Hepatocyte (in vitro differentiated cells): ENCODE data around the gene RYR3. TPM values are rescaled to one million over a fixed set of nuclear protein-coding genes. Genes with fewer than 3 reads are reported as not detected.

Source experiments
- DNase-seq: peaks from one replicate; pipeline ENCODE4 v3.0.0-alpha.2; 2016; ENCODE audit warnings: low spot score
- H2AFZ ChIP-seq: fragments of 200-600 bp; sonication (generic); 2 replicates; pipeline ENCODE4 v1.6.0; 2016; ENCODE audit warnings: antibody characterized with exemption, mild to moderate bottlenecking
- H3K27ac ChIP-seq: fragments of 200-600 bp; sonication (generic); 2 replicates; pipeline ENCODE4 v1.5.1; 2016; ENCODE audit warnings: mild to moderate bottlenecking
- H3K27me3 ChIP-seq: fragments of 200-600 bp; sonication (generic); 2 replicates; pipeline ENCODE4 v1.6.1; 2016
- H3K36me3 ChIP-seq: fragments of 200-600 bp; sonication (generic); replicated peaks from 2 replicates; pipeline ENCODE4 v1.5.1; 2016; ENCODE audit warnings: low read depth; ENCODE audit not compliant: insufficient read depth
- H3K4me1 ChIP-seq: fragments of 200-600 bp; sonication (generic); 2 replicates; pipeline ENCODE4 v1.5.1; 2016; ENCODE audit warnings: mild to moderate bottlenecking, moderate library complexity; ENCODE audit not compliant: insufficient read depth
- H3K4me2 ChIP-seq: fragments of 200-600 bp; sonication (generic); 2 replicates; pipeline ENCODE4 v1.6.0; 2016
- H3K4me3 ChIP-seq: fragments of 200-600 bp; sonication (generic); 2 replicates; pipeline ENCODE4 v1.5.1; 2016; ENCODE audit warnings: mild to moderate bottlenecking
- H3K79me2 ChIP-seq: fragments of 200-600 bp; sonication (generic); 2 replicates; pipeline ENCODE4 v1.6.0; 2017; ENCODE audit warnings: mild to moderate bottlenecking
- H3K9me2 ChIP-seq: fragments of 200-600 bp; sonication (generic); replicated peaks from 2 replicates; pipeline ENCODE4 v1.6.0; 2017; ENCODE audit warnings: mild to moderate bottlenecking; ENCODE audit not compliant: insufficient read depth
- H3K9me3 ChIP-seq: fragments of 200-600 bp; sonication (generic); 2 replicates; pipeline ENCODE4 v1.5.1; 2016; ENCODE audit warnings: low read depth, mild to moderate bottlenecking
- H4K20me1 ChIP-seq: fragments of 200-600 bp; sonication (generic); 2 replicates; pipeline ENCODE4 v1.6.0; 2016; ENCODE audit warnings: mild to moderate bottlenecking; ENCODE audit not compliant: insufficient read depth, poor library complexity, severe bottlenecking
- CTCF ChIP-seq: fragments of 200-600 bp; sonication (generic); IDR thresholded peaks from 2 replicates; pipeline ENCODE4 v1.5.1; 2016; ENCODE audit warnings: antibody characterized with exemption, mild to moderate bottlenecking; ENCODE audit not compliant: poor library complexity
- EZH2 ChIP-seq: fragments of 200-600 bp; sonication (generic); IDR thresholded peaks from 2 replicates; pipeline ENCODE4 v1.6.1; 2016; ENCODE audit warnings: antibody characterized with exemption, mild to moderate bottlenecking, borderline replicate concordance
- EZH2phosphoT487 ChIP-seq: fragments of 200-600 bp; sonication (generic); IDR thresholded peaks from one replicate; pipeline ENCODE4 v1.6.1; 2018; ENCODE audit warnings: antibody characterized with exemption, mild to moderate bottlenecking, low read depth, moderate library complexity; ENCODE audit not compliant: unreplicated experiment, severe bottlenecking
- WGBS: methylation state at CpG from one replicate; pipeline ENCODE4 v1.1.6; 2016; ENCODE audit warnings: low lambda C conversion rate; ENCODE audit errors: missing lambda C conversion rate; 5-methylcytosine and 5-hydroxymethylcytosine counted together
- polyA plus RNA-seq: library from polyadenylated mRNA; unstranded; fragments of >200 nt; fragmentation: Nextera tagmentation; extraction: Ambion mirVana; gene quantifications from 2 replicates; pipeline ENCODE4 v1.2.1, GENCODE V29; 2016
- total RNA-seq: library from RNA; depleted of rRNA; stranded (reverse); fragments of >200 nt; gene quantifications from 2 replicates; pipeline ENCODE4 v1.2.3, GENCODE V29; 2014

Gene RYR3
- total and polyA plus RNA-seq, 2 experiments from 2014 or later: 0.36 to 0.37 TPM

DNA sequence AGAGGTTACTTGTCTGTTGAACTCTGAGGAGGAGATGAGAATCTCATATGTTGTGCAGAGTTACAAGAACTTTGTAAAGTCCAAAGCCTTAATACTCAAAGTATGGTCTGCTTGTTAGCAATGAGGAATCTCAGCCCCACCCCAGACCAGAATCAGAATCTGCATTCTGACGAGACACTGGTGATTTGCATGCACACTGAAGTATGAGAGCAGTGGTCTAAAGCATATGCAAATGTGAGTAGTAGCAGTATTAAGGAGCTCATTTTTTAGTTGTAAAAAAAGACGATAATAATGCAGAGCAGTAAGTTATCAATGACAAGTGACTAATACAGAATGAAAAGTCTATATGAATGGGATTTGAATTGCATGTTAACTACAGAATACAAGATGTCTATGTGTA is 327.7 kb downstream of the RYR3 start:
- Histone ChIP-seq H3K4me1 (no peaks in the 10 kb centered on the region), H3K79me2 (no peaks in the 10 kb centered on the region), H4K20me1 (no peaks in the 10 kb centered on the region), H3K4me2 (no peak overlapping the region), H3K9me3 (no peaks in the 10 kb centered on the region), H3K4me3 (no peak overlapping the region), H3K36me3 (no peaks in the 10 kb centered on the region), H3K9me2 (no peaks in the 10 kb centered on the region), H2AFZ (no peak overlapping the region), H3K27ac (no peak overlapping the region), H3K27me3 (no peaks in the 10 kb centered on the region)
- TF ChIP-seq CTCF (no peak), EZH2phosphoT487 (no peak)
- DNase-seq: no peak
- 73% methylated on average over 2 of the region's 2 CpGs for WGBS

- TF ChIP-seq EZH2phosphoT487 (no peak), EZH2 (no peak), CTCF (no peak)
- Histone ChIP-seq H3K27me3 (no peaks in the 10 kb centered on the region), H3K27ac (no peak overlapping the region), H4K20me1 (no peaks in the 10 kb centered on the region), H2AFZ (no peak overlapping the region), H3K9me2 (no peaks in the 10 kb centered on the region), H3K4me3 (no peak overlapping the region), H3K36me3 (no peaks in the 10 kb centered on the region), H3K4me1 (no peaks in the 10 kb centered on the region), H3K9me3 (no peaks in the 10 kb centered on the region), H3K79me2 (no peaks in the 10 kb centered on the region), H3K4me2 (no peak overlapping the region)
- WGBS: 86% methylated on average over 4 of the region's 4 CpGs
- no peak for DNase-seq
Observed at GRCh38 chr15:33639051-33639450, 328.3 kb downstream of the RYR3 start.

DNA sequence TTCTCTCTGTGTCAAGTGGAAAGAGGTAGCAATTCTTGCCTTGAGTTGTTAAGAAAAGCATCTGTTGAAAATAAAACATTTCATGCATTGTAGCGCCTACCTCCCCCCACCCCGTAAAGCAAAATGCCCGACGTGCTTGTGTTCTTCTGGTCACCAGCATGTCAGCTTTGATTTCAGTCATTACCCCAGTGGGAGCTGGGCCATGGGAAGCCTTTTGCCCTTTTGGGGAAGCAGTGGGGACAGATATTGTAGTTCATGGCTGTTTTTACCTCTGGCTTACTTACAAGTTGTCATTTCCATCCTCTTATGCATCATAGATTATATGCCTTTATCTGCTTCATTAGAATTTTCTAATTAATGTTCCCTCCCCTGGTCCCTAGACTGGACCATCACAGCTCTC is 328.7 kb downstream of the RYR3 start:
- Histone ChIP-seq H4K20me1 (no peaks in the 10 kb centered on the region), H3K36me3 (no peaks in the 10 kb centered on the region), H2AFZ (no peak overlapping the region), H3K4me1 (no peaks in the 10 kb centered on the region), H3K79me2 (no peaks in the 10 kb centered on the region), H3K4me3 (no peak overlapping the region), H3K9me3 (no peaks in the 10 kb centered on the region), H3K9me2 (no peaks in the 10 kb centered on the region), H3K27me3 (no peaks in the 10 kb centered on the region), H3K4me2 (no peak overlapping the region), H3K27ac (no peak overlapping the region)
- 85% methylated on average over 4 of the region's 4 CpGs for WGBS
- TF ChIP-seq CTCF (no peak), EZH2phosphoT487 (no peak), EZH2 (no peak)
- DNase-seq: no peak

- Histone ChIP-seq H3K9me2 (no peaks in the 10 kb centered on the region), H3K4me3 (no peak overlapping the region), H3K9me3 (no peaks in the 10 kb centered on the region), H4K20me1 (no peaks in the 10 kb centered on the region), H3K36me3 (no peaks in the 10 kb centered on the region), H3K27ac (no peak overlapping the region), H3K4me1 (no peaks in the 10 kb centered on the region), H2AFZ (no peak overlapping the region), H3K79me2 (no peaks in the 10 kb centered on the region), H3K27me3 (no peaks in the 10 kb centered on the region), H3K4me2 (no peak overlapping the region)
- TF ChIP-seq EZH2: no peak
- TF ChIP-seq EZH2phosphoT487: no peak
- no peak for TF ChIP-seq CTCF
- 72% methylated on average over 6 of the region's 6 CpGs for WGBS
- no peak for DNase-seq
Observed at GRCh38 chr15:33639978-33640377, 329.2 kb downstream of the RYR3 start.
